Keratinocyte (primary cell): ENCODE results near the gene XBP1.

Experiments used
- CTCF ChIP-seq, 3 experiments: IDR thresholded peaks in 1 of 3; conservative IDR thresholded peaks in 1 of 3; optimal IDR thresholded peaks in 1 of 3; 2 replicates in 2 of 3; 3 replicates in 1 of 3; pipeline versions ENCODE3 to v1.5.1; 2011; ENCODE audit warnings: low read length in 3 of 3, mild to moderate bottlenecking in 3 of 3, moderate library complexity in 2 of 3, control low read depth in 1 of 3, inconsistent platforms in 1 of 3; ENCODE audit not compliant: insufficient read depth in 2 of 3; ENCODE audit errors: extremely low read depth in 1 of 3
- EZH2 ChIP-seq: IDR thresholded peaks from one replicate; pipeline ENCODE4 v1.6.1; 2012; ENCODE audit warnings: inconsistent platforms, mild to moderate bottlenecking, low read length, moderate library complexity

GRCh38 chr22:28812516-28812915 is 12.1 kb upstream of the XBP1 start:
- TF ChIP-seq CTCF (optimal IDR thresholded peaks at IDR 0.05 in 1 of 3, IDR thresholded peaks at IDR 0.05 in 1 of 3, conservative IDR thresholded peaks at IDR 0.05 in 1 of 3; ENCODE audit: extremely low read depth in 1 of 3, insufficient read depth in 2 of 3, low read length in 3 of 3) (no peak), EZH2 (no peak)
